PC-9 (cell line): ENCODE measurements around the gene CACYBP.

Experiments used
- EZH2 ChIP-seq: fragments of 200-600 bp; sonication (generic); IDR thresholded peaks from 2 replicates; pipeline ENCODE4 v1.8.0; 2017; ENCODE audit warnings: antibody characterized with exemption, low read depth
- TF ChIP-seq, protein P1 (sequence below): fragments of 200-600 bp; sonication (generic); conservative IDR thresholded peaks from 2 replicates; pipeline ENCODE4 v1.6.1; 2017; ENCODE audit warnings: mixed run types, antibody characterized with exemption, mild to moderate bottlenecking, moderate library complexity

DNA sequence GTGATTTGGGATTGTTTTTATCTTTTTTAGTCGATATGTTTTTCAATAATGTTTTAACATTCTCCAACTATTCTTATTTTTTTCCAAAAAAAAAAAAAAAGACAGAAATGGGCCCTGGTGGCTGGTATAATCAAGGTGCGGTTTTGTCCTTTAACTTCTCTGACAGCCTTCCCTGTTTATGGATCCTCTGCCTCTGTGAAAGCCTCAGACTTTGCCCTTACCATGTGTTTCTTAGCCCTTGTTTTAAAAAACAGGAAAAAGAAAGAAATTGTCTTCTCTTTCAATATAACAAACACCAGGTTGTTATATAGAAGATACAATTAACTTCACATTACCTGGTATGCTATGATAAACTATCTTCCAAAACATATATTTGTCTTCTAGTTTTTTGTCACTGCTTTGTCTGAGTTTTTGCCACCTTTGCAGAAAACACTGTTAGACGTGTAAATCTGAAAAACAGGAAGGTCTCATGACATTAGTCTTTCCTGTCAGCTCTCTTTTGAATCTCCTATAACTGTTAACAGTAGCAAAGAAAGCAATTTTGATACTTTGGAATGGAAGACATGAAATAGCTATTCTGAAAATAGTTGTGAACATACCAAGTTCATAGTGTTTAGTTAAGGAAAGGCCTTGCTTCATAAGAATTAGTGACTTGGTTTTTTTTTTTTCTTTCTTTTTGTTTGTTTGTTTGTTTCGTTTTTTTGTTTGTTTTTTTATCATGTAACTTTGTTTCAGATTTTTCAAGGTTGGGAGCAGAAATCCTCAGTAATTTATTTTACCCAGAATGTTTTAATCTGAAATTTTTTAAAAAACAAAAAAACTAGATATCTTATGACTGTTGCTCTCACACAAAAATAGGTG, 31.7 kb upstream of the CACYBP start:
- TF ChIP-seq, protein P1, sequence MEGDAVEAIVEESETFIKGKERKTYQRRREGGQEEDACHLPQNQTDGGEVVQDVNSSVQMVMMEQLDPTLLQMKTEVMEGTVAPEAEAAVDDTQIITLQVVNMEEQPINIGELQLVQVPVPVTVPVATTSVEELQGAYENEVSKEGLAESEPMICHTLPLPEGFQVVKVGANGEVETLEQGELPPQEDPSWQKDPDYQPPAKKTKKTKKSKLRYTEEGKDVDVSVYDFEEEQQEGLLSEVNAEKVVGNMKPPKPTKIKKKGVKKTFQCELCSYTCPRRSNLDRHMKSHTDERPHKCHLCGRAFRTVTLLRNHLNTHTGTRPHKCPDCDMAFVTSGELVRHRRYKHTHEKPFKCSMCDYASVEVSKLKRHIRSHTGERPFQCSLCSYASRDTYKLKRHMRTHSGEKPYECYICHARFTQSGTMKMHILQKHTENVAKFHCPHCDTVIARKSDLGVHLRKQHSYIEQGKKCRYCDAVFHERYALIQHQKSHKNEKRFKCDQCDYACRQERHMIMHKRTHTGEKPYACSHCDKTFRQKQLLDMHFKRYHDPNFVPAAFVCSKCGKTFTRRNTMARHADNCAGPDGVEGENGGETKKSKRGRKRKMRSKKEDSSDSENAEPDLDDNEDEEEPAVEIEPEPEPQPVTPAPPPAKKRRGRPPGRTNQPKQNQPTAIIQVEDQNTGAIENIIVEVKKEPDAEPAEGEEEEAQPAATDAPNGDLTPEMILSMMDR: no peak
- TF ChIP-seq EZH2: no peak
